ENCODE data around the gene BFSP1.

The BFSP1 gene

GRCh38 chr20:17571153-17571527, 40.0 kb upstream of the BFSP1 start:
- TF ChIP-seq POLR2AphosphoS5 (IDR thresholded peaks at IDR 0.05; ENCODE audit: low read depth) = no peak
- no peak for DNase-seq (ENCODE audit: low read depth in 1 of 2, low spot score in 1 of 2)
- no peak overlapping the region for H3K27ac ChIP-seq (replicated peaks)

DNA sequence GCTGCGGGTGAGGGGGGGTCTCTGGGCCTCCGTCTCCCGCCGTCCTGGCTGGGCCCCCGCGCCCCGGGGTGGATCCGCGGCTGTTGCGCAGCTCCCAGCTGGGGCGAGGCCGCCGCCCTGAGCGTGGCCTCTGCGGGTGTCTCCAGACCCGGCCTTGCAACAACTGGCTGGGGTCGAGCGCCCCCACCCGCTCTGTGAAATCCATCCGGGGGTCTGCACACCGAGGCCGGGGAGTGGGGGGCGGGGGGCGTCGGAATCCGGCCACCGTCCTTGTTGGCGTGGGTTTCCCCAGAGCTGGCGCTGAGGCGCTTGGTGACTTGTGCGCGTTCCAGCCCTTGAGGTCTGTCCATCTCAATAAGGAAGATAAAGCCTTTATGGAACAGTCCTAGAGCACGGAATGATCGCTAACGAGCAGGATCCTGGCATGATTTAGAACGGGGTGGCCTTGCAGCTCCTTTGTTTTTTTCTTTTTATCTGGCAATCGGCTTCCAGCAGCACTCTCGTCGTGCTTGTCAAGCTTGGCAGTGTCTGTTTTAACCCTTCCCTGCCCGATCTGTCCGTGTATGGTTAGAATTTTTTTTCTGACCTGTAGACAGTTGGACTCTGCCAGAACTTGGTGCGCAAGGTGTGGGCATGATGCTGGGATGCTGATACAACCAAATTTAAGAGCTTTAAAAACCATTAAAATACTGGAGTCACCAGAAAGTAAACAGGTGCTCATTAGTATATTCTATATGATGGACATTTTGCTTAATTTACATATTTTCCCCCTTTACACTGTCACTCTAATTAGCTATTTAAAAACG, 39.4 kb upstream of the BFSP1 start:
- TF ChIP-seq POLR2AphosphoS5 (IDR thresholded peaks at IDR 0.05; ENCODE audit: low read depth) (no peak), CTCF (IDR thresholded peaks at IDR 0.05; ENCODE audit: insufficient read depth, low read length) (no peak), GABPA (IDR thresholded peaks at IDR 0.05; ENCODE audit: low read depth) (no peak), SPI1 (IDR thresholded peaks at IDR 0.05; ENCODE audit: borderline replicate concordance, low read depth) (no peak)
- TF ChIP-seq, protein P1, sequence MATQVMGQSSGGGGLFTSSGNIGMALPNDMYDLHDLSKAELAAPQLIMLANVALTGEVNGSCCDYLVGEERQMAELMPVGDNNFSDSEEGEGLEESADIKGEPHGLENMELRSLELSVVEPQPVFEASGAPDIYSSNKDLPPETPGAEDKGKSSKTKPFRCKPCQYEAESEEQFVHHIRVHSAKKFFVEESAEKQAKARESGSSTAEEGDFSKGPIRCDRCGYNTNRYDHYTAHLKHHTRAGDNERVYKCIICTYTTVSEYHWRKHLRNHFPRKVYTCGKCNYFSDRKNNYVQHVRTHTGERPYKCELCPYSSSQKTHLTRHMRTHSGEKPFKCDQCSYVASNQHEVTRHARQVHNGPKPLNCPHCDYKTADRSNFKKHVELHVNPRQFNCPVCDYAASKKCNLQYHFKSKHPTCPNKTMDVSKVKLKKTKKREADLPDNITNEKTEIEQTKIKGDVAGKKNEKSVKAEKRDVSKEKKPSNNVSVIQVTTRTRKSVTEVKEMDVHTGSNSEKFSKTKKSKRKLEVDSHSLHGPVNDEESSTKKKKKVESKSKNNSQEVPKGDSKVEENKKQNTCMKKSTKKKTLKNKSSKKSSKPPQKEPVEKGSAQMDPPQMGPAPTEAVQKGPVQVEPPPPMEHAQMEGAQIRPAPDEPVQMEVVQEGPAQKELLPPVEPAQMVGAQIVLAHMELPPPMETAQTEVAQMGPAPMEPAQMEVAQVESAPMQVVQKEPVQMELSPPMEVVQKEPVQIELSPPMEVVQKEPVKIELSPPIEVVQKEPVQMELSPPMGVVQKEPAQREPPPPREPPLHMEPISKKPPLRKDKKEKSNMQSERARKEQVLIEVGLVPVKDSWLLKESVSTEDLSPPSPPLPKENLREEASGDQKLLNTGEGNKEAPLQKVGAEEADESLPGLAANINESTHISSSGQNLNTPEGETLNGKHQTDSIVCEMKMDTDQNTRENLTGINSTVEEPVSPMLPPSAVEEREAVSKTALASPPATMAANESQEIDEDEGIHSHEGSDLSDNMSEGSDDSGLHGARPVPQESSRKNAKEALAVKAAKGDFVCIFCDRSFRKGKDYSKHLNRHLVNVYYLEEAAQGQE (IDR thresholded peaks at IDR 0.05; ENCODE audit: insufficient replicate concordance, low read depth) = no peak
- Histone ChIP-seq H3K27me3 (ENCODE audit: insufficient read depth, poor library complexity, severe bottlenecking) (no peaks in the 10 kb centered on the region), H3K4me3 (replicated peaks; ENCODE audit: insufficient read depth, low read length) (peak overlapping the region; percentile 95), H3K27ac (replicated peaks) (peak overlapping the region; percentile 77)
- peak in 1 of 2 experiments; percentile 29 for DNase-seq (ENCODE audit: low read depth in 1 of 2, low spot score in 1 of 2)

More at GRCh38 chr20:17571153-17571527, 40.0 kb upstream of the BFSP1 start:
- Histone ChIP-seq H3K27me3 (ENCODE audit: insufficient read depth, poor library complexity, severe bottlenecking) (no peaks in the 10 kb centered on the region), H3K4me3 (replicated peaks; ENCODE audit: insufficient read depth, low read length) (peak overlapping the region; percentile 95)

DNA sequence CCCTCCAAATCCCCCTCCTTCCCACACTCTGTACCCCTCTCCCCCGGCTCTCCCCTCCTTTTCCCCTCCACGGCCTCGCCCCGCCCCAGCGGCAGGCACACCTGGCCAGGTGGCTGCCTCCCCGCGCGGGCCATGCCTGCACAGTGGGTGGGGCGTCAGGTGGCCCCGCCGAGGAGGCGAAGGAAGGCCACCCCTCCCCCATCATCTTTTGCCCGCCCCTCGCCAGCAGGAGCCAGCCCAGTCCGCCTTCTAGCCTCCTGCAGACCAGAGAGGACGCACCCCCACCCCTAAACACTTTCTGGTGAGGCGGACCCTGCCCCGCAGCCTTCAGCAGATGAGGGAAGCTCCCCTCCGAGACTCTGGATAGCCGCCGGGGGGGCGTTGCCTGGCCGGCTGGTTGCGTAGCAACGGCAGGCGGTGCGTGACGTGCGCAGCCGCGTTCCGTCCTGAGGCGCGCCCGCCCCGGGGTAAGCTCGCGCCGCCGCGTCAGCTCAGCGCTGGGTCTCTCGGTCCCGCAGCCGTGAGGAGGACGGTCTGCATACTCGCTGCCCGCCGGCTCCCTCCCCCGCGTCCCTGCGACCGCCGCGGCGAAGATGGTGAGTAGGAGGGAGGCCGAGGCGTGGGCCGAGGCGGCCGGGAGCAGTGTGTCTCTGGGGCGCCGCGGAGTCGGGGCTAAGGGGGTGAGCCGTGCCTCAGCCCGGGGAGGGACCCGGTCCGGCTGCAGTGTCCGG, 38.6 kb upstream of the BFSP1 start, which contains the start of gene DSTN:
DSTN (plus strand) TSS at position 460 of the 731 bp plus-strand sequence; CDS start at position 594, 134 bp downstream.
- Histone ChIP-seq H3K27me3 (ENCODE audit: insufficient read depth, poor library complexity, severe bottlenecking) (no peaks in the 10 kb centered on the region), H3K27ac (replicated peaks) (peak within 1 kb of the TSS; percentile 77), H3K4me3 (replicated peaks; ENCODE audit: insufficient read depth, low read length) (peak within 1 kb of the TSS; percentile 95)
- TF ChIP-seq, protein P1 (IDR thresholded peaks at IDR 0.05; ENCODE audit: insufficient replicate concordance, low read depth) = no peak
- no peak for TF ChIP-seq GABPA (IDR thresholded peaks at IDR 0.05; ENCODE audit: low read depth)
- TF ChIP-seq POLR2AphosphoS5 (IDR thresholded peaks at IDR 0.05; ENCODE audit: low read depth) = peak; percentile 58; the same call in 1 of the 2 replicates
- DNase-seq (ENCODE audit: low read depth in 1 of 2, low spot score in 1 of 2) = peak; percentile 80 to 82

- Histone ChIP-seq H3K27me3 (ENCODE audit: insufficient read depth, poor library complexity, severe bottlenecking) (no peaks in the 10 kb centered on the region), H3K4me3 (replicated peaks; ENCODE audit: insufficient read depth, low read length) (peak overlapping the region; percentile 95), H3K27ac (replicated peaks) (no peak overlapping the region)
- DNase-seq (ENCODE audit: low read depth in 1 of 2, low spot score in 1 of 2) = peak in 1 of 2 experiments; percentile 28
- TF ChIP-seq CTCF (IDR thresholded peaks at IDR 0.05; ENCODE audit: insufficient read depth, low read length) (no peak), POLR2AphosphoS5 (IDR thresholded peaks at IDR 0.05; ENCODE audit: low read depth) (no peak), SPI1 (IDR thresholded peaks at IDR 0.05; ENCODE audit: borderline replicate concordance, low read depth) (no peak), GABPA (IDR thresholded peaks at IDR 0.05; ENCODE audit: low read depth) (no peak)
- TF ChIP-seq, protein P1 (IDR thresholded peaks at IDR 0.05; ENCODE audit: insufficient replicate concordance, low read depth) = no peak
These were observed 37.9 kb upstream of the BFSP1 start for GRCh38 chr20:17568972-17569521.

Data from HL-60 (cell line).